Measurements from ENCODE around the gene PYCR2.

Gene PYCR2

GRCh38 chr1:225917536-225917935 is 6.5 kb downstream of the PYCR2 start:
- no peak for DNase-seq

DNA sequence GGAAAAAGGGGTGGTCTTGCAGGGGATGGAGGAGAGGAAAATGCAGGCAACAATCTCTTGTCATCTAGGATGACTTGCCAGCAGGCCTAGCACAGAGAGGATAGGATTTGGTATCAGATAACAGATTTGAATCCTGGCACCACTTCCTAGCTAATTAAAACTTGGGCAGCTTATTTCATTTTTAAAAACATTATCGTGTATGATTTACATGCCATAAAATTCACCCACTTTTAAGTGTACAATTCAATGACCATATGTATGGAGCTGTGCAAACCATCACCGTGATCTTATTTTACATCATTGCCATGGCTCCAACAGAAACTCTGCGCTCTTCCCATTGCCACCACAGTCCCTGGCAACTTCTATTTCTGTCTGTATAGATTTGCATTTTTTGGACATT is 6.9 kb downstream of the PYCR2 start:
- DNase-seq = no peak

- DNase-seq = no peak
Measured at GRCh38 chr1:225915538-225915991, 8.5 kb downstream of the PYCR2 start.

GRCh38 chr1:225914947-225915346 is 9.1 kb downstream of the PYCR2 start:
- no peak for DNase-seq

DNA sequence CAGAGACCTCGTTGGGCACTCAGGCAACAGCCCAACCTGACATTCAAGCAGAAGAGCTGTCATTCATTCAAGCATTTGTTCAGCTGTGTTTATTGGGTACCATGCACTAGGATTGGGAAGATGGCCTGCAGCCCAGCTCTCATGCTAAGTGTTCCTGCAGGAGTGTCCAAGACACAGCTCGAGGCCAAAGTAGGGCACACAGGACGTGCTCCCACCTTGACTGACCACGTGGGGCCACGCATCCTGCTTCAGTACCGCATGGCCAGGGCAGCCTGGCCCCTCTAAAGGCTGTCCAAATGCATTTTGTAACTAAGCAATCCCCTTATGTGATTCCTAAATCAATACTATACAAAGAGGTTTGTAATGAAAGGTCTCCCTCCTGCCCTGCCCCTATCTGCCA is 9.7 kb downstream of the PYCR2 start:
- DNase-seq = no peak

- no peak for DNase-seq
Measured at GRCh38 chr1:225911191-225912130, 12.6 kb downstream of the PYCR2 start.

- no peak for DNase-seq
Measured at GRCh38 chr1:225909477-225909876, 14.6 kb downstream of the PYCR2 start.

- DNase-seq = no peak
Measured at GRCh38 chr1:225908773-225909172, 15.3 kb downstream of the PYCR2 start.

GRCh38 chr1:225908013-225908640 is 15.9 kb downstream of the PYCR2 start:
- no peak for DNase-seq

DNA sequence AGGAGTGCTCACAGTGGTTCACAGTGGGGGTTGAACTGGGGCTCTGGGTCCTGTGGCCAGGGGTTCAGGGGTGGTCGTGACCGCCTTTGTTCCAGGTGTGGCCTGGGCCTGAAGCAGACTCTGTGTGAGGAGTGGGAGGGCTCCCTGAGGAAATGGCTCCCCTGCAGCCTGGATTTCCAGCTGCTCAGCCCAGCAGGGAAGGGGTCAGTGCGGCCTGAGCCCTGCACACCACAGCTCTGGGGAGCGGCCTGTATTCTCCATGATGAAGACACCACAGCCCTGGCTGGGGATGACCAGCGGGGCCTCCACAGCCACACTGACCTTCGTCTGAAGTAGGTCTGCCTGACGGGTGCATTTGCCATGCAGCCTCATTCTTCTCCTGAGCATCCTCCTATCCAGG is 16.7 kb downstream of the PYCR2 start:
- no peak for DNase-seq

DNA sequence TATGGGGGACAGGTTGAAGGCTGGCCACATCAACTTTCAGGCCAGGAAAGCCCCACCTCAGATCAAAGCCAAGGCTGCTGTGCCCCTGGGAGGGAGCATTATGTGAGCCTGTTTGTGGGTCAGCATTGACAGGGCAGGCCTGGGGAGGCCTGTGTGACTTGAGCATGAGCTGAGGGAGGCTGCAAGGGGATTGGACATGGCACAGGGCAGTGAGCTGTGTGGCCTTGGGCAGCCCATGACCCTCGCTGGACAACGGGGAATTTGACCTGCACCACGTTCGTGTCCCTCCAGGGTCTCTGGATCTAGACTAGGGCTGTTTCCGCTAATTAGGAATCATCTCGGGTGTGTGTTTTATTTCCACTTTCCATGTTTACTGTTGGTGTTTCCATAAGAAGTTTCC is 17.6 kb downstream of the PYCR2 start:
- DNase-seq = no peak

GRCh38 chr1:225903623-225904022 is 20.4 kb downstream of the PYCR2 start:
- DNase-seq = no peak

GRCh38 chr1:225899044-225899925 is 24.8 kb downstream of the PYCR2 start:
- DNase-seq = no peak

GRCh38 chr1:225897595-225898514 is 26.2 kb downstream of the PYCR2 start:
- no peak for DNase-seq

DNA sequence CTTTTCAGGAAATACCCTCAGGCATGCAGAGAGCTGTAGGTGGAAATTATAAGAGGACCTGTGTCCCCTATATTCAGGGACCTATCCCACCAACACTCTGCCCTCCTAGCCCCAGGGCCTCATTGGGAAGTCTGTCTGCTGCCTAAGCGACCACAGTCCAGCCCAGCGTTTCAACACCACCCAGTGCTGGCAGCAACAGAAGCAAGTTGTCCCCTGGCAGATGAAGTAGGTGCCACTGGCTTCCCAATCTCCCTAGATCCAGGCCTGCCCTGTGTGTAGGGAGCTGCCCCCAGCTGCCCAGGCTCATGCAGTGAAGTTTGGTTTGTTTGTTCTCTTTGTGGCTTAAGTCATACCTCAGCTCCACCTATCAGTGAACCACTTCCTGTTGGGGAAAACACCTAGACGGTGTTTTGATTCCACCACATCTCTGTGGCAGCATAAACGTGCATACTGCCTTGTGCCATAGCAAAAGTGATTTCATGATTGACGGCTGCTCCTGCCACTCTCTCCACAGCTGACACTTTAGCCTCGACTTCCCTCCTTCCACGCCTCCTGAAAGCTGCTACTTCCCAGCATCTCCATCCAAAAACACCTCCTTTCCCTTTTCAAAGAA is 27.0 kb downstream of the PYCR2 start:
- no peak for DNase-seq

DNA sequence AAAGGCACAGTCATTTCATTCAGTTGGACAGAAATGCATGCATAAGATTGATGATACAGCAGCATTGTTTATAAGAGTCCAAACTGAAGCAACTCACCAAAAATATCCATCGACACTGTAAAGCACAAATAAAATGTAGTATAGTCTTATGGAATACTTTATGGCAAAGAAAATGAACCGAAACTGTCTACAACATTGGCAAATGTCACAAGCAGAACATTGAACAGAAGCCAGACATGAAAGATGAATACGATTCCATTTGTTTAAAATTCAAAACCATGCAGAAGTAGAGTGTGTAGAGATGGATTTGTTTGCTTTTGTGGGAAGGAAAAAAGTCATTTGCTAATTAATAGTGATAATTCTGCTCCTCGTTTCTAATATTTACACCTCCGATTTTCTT is 27.6 kb downstream of the PYCR2 start:
- no peak for DNase-seq

- no peak for DNase-seq
Measured at GRCh38 chr1:225892307-225892706, 31.7 kb downstream of the PYCR2 start.

DNA sequence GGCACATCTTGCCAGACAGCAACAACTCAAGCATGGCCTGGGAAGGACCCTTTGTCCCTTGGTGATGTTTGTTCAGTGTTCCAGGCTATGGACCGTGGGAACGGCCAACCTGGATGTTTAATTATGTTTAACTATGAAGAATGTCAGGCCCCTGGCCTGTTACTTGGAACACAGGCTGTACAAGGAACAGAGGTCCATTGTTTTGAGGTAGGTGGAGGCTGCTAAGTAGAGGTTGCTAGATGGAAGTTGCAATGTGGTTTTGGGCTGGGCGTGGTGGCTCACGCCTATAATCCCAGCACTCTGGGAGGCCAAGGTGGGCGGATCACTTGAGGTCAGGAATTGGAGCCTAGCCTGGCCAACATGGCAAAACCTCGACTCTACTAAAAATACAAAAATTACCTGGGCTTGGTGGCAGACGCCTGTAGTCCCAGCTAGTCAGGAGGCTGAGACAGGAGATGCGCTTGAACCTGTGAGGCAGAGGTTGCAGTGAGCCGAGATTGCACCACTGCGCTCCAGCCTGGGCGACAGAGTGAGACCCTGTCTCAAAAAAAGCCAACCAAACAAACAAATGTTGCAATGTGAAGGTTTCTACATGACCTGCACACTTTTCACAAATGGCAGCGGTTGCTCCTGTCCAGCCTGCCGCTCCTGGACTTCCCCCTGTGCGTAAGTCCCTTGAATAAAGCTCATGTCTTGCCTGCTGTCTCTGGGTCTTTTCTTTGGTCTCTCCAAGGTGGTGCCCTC is 32.6 kb downstream of the PYCR2 start:
- no peak for DNase-seq

DNA sequence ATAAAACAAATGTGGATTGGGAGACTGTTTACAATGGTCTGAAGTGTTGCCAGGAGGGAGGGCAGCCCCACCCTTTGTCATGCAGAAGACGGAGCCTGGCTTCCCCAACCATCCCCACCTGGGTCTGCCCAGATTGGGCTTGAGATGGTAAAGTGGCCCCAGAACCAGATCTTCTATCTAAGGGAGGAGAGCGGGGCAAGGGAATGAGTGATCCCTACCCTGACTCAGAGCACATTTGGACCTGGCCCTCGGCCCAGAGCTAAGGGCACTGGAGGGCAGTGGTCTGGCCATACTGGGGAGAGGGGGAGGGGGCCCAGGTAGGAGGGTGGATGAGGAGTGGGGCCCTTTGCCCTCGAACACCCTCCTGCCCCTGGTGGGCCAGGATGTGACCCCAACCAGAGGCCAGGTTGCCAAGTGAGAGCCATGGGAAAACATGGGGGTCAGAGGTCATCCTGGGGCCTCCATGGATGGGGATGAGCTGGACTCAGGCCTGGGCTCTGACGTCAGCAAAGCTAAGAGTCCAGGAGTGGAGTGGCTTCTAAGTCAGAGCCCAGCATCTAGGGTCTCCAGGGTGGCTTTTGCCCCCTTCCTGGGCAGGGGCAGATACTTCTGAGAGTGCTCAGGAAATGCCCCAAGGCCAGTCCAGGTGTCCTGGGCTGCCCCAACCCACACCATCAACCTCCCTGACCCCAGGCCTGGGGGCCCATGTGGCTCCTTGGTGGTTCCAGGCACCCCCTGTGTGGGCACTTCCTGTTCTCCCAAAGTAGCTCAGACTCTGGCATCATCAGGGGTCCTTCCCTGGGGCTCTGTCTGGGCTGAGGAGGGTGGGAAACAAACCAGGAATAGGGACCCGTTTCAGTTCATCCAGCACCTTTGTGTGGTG is 33.5 kb downstream of the PYCR2 start:
- DNase-seq = no peak

DNA sequence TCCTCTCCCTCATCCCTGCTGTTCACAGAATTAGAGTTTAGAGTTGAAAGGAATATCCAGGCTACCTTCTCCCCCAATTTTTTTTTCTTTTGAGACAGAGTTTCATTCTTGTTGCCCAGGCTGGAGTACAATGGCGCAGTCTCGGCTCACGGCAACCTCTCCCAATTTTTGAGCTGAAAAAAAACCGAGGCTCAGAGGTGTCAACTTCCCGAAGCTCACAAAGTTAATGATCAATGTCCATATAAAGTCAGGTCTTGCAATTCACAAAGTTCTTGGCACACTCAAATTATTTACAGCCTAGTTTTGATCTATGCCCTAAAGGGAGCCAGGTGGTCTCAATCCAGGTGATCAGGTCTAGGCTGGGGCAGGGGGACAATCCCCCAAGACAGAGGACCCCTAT is 34.3 kb downstream of the PYCR2 start:
- no peak for DNase-seq
